ENCODE measurements around the gene TRPM6. TPM values are rescaled to one million over a fixed set of nuclear protein-coding genes. Genes with fewer than 3 reads are reported as not detected.
A peak's percentile ranks its signal among the peaks of the same experiment; 100 is the strongest.

Gene TRPM6
- total RNA-seq, 1 donor from 2014 or later, result 1.9 TPM

GRCh38 chr9:74755999-74756398 is 131.7 kb downstream of the TRPM6 start:
- H3K27me3 Mint-ChIP-seq (ENCODE audit: unreplicated experiment), result no peaks in the 10 kb centered on the region
- H3K36me3 Mint-ChIP-seq (ENCODE audit: low read depth, unreplicated experiment), result no peaks in the 10 kb centered on the region
- TF ChIP-seq CTCF (IDR thresholded peaks at IDR 0.05; ENCODE audit: unreplicated experiment), result no peak

GRCh38 chr9:74755355-74755754 is 132.4 kb downstream of the TRPM6 start:
- Mint-ChIP-seq H3K27me3 (ENCODE audit: unreplicated experiment) (no peaks in the 10 kb centered on the region), H3K27ac (ENCODE audit: unreplicated experiment) (no peak overlapping the region), H3K4me1 (ENCODE audit: unreplicated experiment) (no peaks in the 10 kb centered on the region), H3K36me3 (ENCODE audit: low read depth, unreplicated experiment) (no peaks in the 10 kb centered on the region), H3K4me3 (ENCODE audit: unreplicated experiment) (no peak overlapping the region), H3K9me3 (ENCODE audit: unreplicated experiment) (no peaks in the 10 kb centered on the region)
- no peak for DNase-seq (ENCODE audit: low spot score)
- no peak for TF ChIP-seq CTCF (IDR thresholded peaks at IDR 0.05; ENCODE audit: unreplicated experiment)

More at GRCh38 chr9:74755999-74756398, 131.7 kb downstream of the TRPM6 start:
- Mint-ChIP-seq H3K4me3 (ENCODE audit: unreplicated experiment) (no peak overlapping the region), H3K9me3 (ENCODE audit: unreplicated experiment) (no peaks in the 10 kb centered on the region), H3K27ac (ENCODE audit: unreplicated experiment) (no peak overlapping the region), H3K4me1 (ENCODE audit: unreplicated experiment) (no peaks in the 10 kb centered on the region)
- DNase-seq (ENCODE audit: low spot score), result no peak

- H3K27ac Mint-ChIP-seq (ENCODE audit: unreplicated experiment), result no peak overlapping the region
- TF ChIP-seq CTCF (IDR thresholded peaks at IDR 0.05; ENCODE audit: unreplicated experiment), result no peak
- DNase-seq (ENCODE audit: low spot score), result no peak
- H3K4me1 Mint-ChIP-seq (ENCODE audit: unreplicated experiment), result no peaks in the 10 kb centered on the region
- no peaks in the 10 kb centered on the region for H3K36me3 Mint-ChIP-seq (ENCODE audit: low read depth, unreplicated experiment)
- no peaks in the 10 kb centered on the region for H3K9me3 Mint-ChIP-seq (ENCODE audit: unreplicated experiment)
- no peak overlapping the region for H3K4me3 Mint-ChIP-seq (ENCODE audit: unreplicated experiment)
- no peaks in the 10 kb centered on the region for H3K27me3 Mint-ChIP-seq (ENCODE audit: unreplicated experiment)
Observed at GRCh38 chr9:74753650-74754049, 134.1 kb downstream of the TRPM6 start.

GRCh38 chr9:74748966-74749365 is 138.8 kb downstream of the TRPM6 start:
- Mint-ChIP-seq H3K4me1 (ENCODE audit: unreplicated experiment) (no peaks in the 10 kb centered on the region), H3K36me3 (ENCODE audit: low read depth, unreplicated experiment) (no peaks in the 10 kb centered on the region), H3K27ac (ENCODE audit: unreplicated experiment) (no peak overlapping the region), H3K9me3 (ENCODE audit: unreplicated experiment) (no peaks in the 10 kb centered on the region), H3K4me3 (ENCODE audit: unreplicated experiment) (no peak overlapping the region), H3K27me3 (ENCODE audit: unreplicated experiment) (no peaks in the 10 kb centered on the region)
- no peak for DNase-seq (ENCODE audit: low spot score)
- no peak for TF ChIP-seq CTCF (IDR thresholded peaks at IDR 0.05; ENCODE audit: unreplicated experiment)

- Mint-ChIP-seq H3K27ac (ENCODE audit: unreplicated experiment) (no peak overlapping the region), H3K4me1 (ENCODE audit: unreplicated experiment) (no peaks in the 10 kb centered on the region), H3K36me3 (ENCODE audit: low read depth, unreplicated experiment) (no peaks in the 10 kb centered on the region), H3K27me3 (ENCODE audit: unreplicated experiment) (no peaks in the 10 kb centered on the region), H3K9me3 (ENCODE audit: unreplicated experiment) (no peaks in the 10 kb centered on the region), H3K4me3 (ENCODE audit: unreplicated experiment) (no peak overlapping the region)
- DNase-seq (ENCODE audit: low spot score), result peak; percentile 36
- TF ChIP-seq CTCF (IDR thresholded peaks at IDR 0.05; ENCODE audit: unreplicated experiment), result peak; percentile 73
Observed at GRCh38 chr9:74742792-74743730, 144.7 kb downstream of the TRPM6 start.
